ENCODE measurements around the gene ELAVL3. TPM values are rescaled to one million over a fixed set of nuclear protein-coding genes. Genes with fewer than 3 reads are reported as not detected.

Gene ELAVL3
- under 1 TPM in 4 of 5 donors, not detected in 1; 0.05 to 0.19 (median 0.11) TPM for polyA plus RNA-seq (ENCODE audit: insufficient read depth in 1 of 5, insufficient read length in 5 of 5, low replicate concordance in 1 of 5)
- long read RNA-seq, donor 1, result 0 reads
- long read RNA-seq, donor 2, result 0 reads
- long read RNA-seq, donor 3, result 0 reads
- long read RNA-seq, donor 4, result 0 reads
- long read RNA-seq, donor 5, result 0 reads
- long read RNA-seq, donor 6, result 0 reads
- long read RNA-seq, donor 7, result 0 reads
- long read RNA-seq, donor 8, result 0 reads

DNA sequence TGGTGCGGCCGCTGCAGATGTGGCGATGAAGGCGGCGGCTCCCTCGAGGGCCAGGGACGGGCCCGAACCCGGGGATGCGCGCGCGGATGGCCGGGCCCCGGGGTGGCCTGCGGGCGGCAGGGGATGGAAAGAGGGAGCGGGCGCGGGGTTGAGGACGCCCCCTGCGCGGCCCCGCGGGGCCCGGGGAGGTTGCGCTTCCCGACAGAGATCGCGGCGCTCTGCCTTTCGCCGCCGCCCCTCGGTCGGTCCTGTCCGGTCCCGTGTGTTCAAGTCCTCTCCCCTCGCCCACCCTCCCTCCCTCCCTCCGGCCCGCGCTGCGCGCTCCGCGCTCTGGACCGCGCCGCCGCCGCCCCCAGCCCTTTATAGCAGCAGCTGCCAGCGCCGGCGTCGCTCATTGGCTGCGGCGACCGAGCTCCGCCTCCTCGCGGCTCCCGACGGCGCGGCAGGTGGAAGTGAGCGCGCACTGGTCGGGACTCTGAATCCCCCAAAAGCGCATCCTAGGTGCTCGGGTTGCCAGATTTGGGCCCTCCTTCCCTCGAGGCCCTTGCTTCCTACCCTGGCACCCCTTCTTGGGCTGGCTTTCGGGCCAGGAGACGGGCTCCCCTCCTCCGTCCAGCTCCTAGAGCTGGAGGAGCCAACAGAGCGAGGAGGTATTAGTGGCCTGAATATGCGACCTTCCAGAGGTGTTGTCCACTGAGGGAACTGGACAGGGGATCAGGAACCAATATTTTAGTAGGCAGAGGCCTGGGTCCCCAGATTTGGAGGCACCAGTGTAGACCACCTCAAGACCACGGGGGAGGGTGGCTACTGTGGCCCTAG lies at the start of gene ELAVL3:
ELAVL3 (minus strand) TSS at position 332 of the 819 bp plus-strand sequence. CDS start 438 bp downstream, outside the sequence.
- DNase-seq, result no peak

DNA sequence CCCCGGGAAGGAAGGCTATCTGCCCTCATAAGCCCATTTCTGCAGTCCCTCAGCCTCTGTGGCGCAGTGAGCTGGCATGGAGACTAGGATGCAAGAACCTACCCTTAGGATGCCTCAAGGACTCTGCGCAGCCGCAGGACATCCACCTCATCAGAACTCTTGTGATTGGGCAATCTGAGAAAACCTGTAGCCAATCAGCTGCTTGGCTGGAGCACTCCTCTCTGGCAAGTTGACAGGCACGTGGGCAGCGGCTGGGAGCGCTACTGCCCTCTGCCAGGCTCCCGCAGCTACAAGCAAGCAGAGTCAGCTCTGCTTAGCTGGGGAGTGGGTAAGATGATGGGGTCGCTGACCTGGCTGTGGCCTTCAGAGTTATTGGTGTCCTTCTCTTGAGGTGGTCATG lies 49.6 kb upstream of the ELAVL3 start:
- DNase-seq, result peak in 1 of 2 donors; percentile 64

DNA sequence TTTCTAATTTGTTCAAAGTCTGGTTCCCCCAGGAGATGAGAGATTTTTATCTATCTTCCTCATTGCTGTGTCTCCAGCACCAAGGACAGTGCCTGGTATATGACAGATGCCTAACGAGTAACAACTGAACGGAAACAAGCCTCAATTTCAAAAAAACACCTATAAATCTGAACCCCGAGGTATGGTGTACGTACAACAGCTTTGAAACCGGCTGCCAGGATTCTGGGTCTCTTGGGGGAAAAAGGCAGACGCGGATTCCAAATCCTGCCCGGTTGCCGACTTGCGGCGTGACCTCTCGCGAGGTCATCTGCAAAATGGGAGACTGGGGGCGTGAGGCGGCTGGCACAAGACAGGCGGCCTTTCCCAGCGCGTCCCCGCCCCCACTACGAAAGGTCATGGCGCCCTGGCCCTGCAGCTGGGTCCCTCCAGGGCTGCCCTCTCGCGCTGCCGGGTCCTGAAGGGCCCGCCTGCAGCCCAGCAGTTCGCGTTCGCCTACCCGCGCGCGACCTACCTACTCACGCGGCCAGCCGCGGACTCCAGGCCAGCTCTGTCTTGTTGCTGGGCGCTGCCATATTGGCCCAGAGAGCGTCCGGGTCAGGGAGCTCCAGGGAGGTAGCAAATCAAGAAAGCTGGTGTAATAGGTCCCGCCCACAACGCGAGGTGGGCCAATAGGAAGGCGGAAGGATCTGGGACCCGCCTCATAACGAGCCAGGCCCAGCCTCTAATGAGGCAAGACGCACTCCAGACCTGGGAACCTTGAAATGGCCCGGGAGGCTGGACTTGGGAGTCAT lies 47.9 kb upstream of the ELAVL3 start, which contains the start of gene ECSIT:
ECSIT (minus strand) TSS at position 584 of the 791 bp plus-strand sequence. CDS start 9,964 bp downstream, outside the sequence.
- DNase-seq, result peak; percentile 97

DNA sequence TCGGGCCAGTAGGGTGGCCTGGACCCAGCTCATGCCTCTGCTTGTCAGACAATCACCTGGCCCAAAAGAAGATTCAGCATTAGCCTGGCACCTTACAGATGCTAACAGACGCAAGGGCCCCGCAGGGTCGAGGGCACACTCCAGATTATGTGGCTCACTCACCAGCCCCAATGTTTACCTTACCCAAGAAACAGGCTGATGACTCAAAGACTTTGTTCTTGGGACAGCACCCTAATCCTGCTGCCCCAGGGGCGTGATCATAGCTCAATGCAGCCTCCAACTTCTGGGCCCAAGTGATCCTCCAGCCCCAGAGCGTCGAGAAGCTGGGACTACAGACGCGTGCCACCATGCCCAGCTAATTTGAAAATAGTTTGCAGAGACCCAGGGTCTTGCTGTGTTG lies 38.3 kb upstream of the ELAVL3 start:
- no peak for DNase-seq

DNA sequence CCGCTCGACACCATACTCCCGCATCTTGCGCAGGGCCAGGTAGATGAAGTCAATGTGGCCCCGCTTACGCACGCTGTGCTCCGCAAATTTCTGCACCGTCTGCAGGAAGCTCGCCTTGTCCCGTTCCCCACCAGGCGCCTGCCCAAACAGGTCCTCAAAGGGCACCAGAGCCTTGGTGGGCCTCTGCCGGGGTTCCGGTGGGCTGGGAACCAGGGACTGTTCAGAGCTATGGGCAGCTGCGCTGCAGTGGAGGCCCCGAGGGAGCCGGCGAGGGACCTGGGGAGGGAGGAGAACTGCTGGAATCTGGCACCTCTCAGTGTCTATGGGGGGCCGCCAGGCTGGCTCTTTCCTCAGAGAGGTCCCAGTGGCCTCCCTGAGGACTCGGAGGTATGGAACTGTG lies 33.1 kb upstream of the ELAVL3 start:
- DNase-seq, result no peak

DNA sequence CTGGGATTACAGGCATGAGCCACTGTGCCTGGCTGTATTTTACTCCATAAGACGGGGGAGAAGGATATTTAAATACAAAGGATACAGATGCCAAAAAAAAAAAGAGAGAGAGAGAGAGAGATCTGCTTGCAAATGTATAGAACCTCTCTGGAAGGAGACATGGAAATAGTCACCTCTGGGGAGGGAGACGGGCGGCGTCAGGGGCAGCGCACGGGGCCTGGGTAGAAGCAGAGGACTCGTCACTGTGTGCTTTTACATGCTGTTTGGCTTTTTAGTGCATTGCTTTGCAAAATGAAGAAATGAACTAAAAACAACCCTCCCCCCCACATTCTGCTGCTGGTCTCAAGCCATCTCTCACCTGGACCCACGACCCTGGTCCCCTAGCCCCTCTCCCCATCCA lies 29.6 kb upstream of the ELAVL3 start:
- DNase-seq, result no peak

DNA sequence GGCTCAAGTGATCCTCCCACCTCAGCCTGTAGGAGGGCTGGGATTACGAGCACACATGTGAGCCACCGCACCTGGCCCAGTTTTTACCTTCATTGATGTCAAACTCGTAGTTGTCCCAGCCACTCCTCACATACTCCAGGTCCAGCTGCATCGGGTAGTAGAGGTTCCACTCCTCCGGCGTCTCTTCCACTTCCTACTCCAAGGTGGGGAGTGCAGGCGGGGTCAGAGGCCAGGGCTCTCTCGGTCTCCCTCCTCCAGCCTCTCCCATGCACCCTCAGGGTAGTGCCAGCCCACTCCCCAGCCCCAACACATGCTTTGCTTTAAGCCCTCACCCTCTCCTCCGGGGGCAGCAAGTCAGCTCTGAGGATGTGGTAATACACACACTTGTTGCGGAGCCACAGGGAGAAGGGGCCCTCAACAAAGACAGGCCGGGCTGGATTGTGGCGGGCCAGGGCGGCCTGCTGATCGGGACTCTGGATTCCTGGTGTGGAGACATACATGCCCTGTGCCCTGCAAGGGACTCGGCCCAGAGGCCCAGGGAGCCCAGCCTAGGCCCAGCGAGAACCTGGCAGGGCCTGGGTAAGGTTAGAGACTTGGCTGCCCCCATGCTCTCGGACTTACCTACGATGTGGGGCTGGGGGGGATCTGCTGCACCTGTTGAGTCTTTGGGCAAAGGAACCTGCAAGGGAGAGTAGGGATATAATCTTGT lies 26.7 kb upstream of the ELAVL3 start:
- DNase-seq, result no peak

DNA sequence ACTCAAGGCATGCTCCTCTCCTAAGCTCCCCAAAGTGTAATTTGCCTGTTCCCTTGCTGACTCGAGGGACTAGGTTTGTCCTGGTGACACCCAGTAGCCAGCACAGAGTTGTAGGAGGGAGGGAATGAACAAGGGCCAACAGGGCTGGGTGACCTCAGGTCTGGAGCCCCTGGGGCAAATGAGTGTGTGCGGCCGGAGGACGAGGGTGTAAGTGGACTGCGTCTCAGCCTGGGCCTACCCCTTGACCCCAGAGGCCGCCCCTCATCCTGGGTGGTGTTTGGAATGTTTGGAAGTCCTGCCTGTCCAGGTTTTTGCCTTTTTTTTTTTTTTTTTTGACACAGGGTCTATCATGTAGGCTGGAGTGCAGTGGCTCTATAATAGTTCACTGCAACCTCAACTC lies 26.1 kb upstream of the ELAVL3 start:
- DNase-seq, result no peak

DNA sequence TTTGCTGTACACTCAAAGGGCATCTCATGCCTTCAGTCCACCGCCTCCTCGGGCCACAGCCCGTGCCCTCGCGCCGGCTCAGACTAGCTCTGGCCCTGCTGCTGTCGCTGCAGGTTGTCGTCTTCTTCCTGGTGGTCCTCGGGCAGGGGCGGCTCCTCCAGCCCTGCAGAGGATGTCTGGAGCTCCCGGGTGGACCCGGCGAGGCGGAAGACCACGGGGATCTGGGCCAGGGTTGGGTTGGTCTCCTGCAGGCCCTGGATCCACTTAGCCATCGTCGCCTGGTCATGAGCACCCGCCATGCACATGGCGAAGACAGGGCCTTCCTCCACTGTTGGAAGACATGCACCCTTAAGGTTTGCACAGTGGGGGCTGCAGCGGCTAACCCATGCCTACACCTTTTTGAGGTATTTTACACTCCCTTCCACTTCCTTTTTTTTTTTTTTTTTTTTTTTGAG lies 25.3 kb upstream of the ELAVL3 start:
- DNase-seq, result no peak

DNA sequence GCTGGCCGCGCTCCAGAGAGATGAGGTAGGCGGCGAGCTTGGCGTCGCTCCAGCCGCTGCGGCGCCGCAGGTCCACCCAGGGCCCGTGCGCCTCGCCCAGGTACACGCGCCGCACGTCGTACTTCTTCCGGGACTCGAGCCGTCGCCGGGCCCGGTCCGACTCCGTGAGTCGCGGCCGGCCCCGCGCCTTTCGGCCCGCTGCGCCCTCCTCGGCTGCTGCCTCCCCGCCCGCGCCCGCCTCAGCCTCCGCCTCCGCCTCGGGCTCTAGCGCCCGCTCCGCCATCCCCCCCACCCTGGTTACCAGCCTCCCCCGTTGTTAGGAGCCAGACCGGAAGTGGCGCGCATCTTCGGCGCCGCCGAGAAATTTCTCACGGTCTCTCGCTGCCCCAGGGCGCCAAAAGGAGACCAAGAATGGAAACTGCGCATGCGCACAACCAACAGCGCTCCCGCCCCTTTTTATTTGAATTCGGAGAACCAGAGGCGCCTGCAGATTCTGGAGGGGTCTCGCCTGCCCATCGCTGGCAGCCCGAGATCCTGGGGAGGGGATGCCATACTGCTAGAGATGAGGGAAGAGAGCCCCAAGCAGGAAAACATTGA lies 24.8 kb upstream of the ELAVL3 start, which contains the start of gene ZNF653:
ZNF653 (minus strand) TSS at position 336 of the 597 bp plus-strand sequence; CDS start at position 283, 53 bp downstream.
- peak; percentile 96 for DNase-seq

DNA sequence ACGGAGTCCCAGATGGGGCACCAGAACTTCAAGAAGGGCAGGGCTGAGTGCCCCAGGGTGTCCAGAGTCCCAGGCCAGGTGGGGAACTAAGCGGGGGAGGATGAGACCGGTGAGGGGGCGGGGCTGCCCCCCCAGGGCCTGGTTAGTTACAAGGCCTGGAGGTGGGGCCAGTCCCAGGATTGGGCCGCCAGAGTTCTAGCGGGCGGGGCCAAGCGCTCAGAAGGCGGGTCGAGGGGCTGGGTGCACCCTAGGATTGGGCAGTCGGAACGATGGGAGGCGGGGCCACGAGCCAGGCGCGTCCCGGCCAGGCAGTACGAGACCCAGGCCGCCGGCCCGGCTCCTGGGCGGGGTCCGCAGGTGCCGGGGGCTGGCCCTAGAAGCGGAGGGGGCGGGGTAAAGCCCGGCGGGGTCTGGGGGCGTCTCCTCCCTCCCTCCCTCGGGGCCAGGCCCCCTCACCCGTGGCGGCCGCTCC lies 24.2 kb upstream of the ELAVL3 start:
- DNase-seq, result peak; percentile 92 to 93

DNA sequence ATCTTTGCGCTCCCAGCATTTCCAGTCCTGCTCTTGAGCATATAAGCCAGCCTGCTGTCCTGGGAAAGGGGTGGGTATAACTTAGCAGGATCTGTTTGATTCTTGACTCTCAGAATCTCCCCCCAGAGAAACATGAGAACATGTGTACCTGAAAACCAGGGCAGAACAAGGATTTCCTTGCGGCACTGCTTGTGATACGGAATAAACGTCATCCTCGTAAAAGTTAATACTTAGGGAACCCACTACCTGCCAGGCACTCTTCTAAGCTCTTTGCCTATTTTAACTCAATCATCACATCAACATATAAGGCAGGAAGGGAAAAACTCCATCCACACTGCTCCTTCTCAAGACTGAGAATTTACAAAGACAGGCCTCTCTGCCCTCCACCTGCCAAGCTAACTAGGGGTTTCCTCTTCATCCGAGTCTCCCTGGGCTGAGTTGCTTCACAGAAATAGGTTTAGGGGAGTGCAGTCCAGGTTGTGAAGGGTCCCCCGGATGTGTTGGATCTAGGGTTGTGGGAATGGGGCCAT lies 23.7 kb upstream of the ELAVL3 start:
- DNase-seq, result no peak

DNA sequence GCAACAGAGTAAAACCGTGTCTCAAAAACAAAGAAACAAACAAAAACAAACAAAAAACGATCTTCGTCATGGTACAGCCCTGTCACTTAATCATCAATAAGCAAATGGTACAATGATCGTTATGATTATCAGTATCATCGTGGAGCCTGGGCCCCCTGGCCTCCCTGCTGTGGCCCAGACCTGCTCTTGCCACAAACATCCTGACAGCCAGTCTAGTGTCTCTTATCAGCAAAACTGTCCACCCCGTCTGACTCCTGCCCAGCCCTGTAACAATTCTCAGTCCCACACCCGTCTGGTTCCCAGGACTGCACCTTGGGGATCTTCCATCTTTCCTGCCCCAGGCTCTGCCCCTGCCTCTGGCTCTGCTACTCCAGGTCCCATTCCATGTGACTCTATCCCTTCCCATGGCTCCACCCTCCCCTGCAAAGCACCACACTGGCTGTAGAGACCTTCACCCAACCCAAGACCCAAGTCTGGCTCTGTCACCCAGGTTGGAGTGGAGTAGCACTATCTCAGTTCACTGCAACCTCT lies 19.1 kb upstream of the ELAVL3 start:
- no peak for DNase-seq

DNA sequence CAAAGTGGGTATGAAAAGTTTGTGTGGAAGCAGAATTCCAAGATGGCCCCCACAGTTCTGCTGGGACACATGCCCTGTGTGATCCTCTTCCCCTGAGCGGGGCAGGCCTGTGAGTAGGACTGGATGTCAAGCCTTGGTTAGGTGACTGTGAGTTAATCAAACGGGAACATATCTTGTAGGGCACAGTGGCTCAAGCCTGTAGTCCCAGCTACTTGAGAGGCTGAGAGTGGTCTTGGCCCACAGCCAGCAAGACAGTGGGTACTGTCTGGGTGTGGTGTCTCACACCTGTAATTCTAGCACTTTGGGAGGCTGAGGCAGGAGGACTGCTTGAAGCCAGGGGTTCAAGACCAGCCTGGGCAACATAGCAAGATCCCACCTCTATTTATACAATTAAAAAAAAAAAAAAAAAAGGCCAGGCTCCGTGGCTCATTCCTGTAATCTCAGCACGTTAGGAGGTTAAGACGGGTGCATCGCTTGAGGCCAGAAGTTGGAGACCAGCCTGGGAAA lies 18.4 kb upstream of the ELAVL3 start:
- DNase-seq, result no peak

DNA sequence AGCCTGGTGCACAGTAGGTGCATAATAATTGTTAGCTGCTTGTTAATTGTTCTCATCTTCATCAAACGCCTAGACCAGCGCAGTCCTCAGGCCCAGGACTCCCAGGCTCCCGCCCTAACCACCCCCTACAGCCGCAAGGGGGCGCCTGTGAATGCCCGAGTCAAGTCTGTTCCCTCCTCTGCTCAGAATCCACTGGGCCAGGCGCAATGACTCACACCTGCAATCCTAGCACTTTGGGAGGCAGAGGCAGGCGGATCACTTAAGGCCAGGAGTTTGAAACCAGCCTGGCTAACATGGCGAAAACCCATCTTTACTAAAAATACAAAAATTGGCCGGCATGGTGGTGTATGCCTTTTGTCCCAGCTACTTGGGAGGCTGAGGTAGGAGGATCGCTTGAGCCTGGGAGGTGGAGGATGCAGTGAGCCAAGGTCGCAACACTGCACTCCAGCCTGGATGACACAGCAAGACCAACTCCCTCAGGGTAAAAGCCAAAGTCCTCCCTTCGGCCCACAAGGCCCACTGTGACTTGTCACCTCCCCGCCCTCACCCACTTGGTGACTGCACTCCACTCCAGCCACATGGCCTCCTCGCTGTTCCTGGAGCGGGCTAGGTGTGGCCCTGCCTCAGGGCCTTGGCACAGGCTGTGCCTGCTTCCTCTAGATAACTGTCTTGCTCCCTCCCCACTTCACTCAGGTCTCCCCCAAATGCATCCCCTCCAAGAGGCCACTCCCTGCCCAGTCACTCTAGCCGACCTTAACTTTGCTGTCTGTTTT lies 15.7 kb upstream of the ELAVL3 start:
- no peak for DNase-seq

DNA sequence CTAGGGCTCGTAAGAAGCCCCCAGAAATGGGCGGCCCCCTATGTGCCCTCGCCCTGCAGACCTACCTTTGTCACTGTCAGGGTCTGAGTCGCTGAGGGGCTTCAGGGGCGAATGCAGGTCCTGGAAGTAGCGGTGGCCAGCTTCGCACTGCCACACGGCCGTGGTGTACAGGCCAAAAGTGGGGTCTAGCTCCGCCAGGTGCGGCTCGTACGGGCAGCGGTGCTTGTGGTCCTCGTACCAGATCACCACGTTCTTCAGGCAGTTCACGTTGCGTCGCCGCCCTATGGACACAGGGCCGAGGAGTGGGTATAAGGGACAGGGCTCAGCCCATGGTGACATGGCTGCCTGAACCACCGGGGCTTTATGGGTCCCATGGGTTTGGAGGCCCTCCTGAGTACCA lies 15.0 kb upstream of the ELAVL3 start:
- no peak for DNase-seq

DNA sequence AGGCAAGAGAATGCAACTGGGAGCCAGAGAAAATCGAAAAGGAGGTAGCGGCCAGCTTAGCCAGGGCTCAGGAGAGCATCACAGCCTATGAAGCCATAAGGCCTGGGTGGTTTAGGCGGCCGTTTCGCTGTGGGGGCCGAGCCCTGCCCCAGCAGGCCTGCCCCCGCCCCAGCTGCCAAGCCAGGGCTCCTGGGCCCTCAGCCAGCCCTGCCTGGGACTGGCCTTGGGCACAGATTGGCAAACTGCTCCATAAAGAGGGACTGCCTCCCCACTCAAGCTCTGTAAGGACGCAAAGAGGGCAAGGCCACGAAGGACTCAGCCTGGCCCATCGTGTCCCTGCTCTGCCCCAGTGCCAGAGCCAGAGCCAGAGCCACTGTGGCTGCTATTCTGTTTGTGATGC lies 14.6 kb upstream of the ELAVL3 start:
- DNase-seq, result no peak

DNA sequence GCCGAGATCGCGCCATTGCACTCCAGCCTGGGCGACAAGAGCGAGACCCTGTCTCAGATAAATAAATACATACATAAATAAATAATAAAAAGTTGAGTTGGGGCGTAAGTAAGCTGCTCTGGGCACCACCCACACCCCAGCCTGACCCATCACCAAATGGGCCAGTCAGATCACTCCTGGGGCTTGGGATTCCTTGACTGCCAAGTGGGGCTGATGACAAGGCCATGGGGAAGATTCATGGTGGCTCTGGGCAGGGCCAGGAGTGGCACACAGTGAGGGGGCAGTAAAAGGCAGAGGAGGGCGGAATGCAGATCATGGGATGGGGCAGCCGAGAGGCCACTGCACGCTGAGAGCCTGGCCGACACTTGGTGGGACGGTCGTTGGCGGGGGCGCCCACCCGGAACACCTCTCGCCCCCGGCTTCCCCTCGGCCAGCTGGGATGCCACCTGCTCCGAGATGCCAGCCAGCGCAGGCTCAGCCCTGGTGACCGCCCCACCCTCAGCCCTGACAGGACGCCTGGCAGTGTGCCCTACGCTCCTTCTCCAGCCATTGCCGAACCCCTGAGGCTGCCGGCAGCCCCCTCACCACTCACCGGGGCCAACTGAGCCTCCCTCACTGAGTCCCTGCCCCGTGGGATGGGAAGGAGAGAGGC lies 13.9 kb upstream of the ELAVL3 start:
- no peak for DNase-seq

DNA sequence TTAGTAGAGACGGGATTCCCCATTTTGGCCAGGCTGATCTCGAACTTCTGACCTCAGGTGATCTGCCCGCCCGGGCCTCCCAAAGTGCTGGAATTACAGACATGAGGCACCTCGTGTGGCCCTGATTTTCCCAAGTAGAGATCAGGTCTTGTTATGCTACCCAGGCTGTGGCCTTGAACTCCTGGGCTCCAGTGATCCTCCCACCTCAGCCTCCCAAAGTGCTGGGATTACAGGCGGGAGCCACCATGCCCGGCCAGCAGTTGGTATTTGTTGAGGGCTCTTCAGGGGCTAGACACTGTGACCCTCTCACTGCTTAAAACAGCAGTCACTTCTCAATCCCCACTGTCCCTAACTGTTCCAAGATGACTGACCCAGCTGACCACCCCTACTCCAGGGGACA lies 8.5 kb upstream of the ELAVL3 start:
- no peak for DNase-seq
